Mesothelial cell of epicardium (in vitro differentiated cells): ENCODE measurements around the gene CLIC5. TPM values are rescaled to one million over a fixed set of nuclear protein-coding genes. Genes with fewer than 3 reads are reported as not detected.

Source experiments
- DNase-seq, 2 experiments: peaks; one replicate each; pipeline ENCODE4 v3.0.0; 2021; ENCODE audit warnings: low spot score in 2 of 2; ENCODE audit not compliant: unreplicated experiment in 2 of 2
- H3K27ac Mint-ChIP-seq: 2 replicates; pipeline ENCODE4 v1.8.0; 2021; ENCODE audit warnings: mixed read lengths
- H3K27me3 Mint-ChIP-seq: 2 replicates; pipeline ENCODE4 v1.8.0; 2021; ENCODE audit warnings: low read depth, mixed read lengths
- H3K36me3 Mint-ChIP-seq: 2 replicates; pipeline ENCODE4 v1.8.0; 2021; ENCODE audit warnings: mixed read lengths
- H3K4me1 Mint-ChIP-seq: 2 replicates; pipeline ENCODE4 v1.8.0; 2021; ENCODE audit warnings: mixed read lengths
- H3K4me3 Mint-ChIP-seq: 2 replicates; pipeline ENCODE4 v1.8.0; 2021; ENCODE audit warnings: mild to moderate bottlenecking, moderate library complexity, mixed read lengths
- H3K9me3 Mint-ChIP-seq: 2 replicates; pipeline ENCODE4 v1.8.0; 2021; ENCODE audit warnings: mixed read lengths
- CTCF ChIP-seq: fragments of 200-600 bp; sonication (generic); IDR thresholded peaks from one replicate; pipeline ENCODE4 v1.5.0; 2021; ENCODE audit warnings: antibody characterized with exemption; ENCODE audit not compliant: unreplicated experiment
- total RNA-seq: library from RNA; stranded (reverse); gene quantifications from 3 replicates; pipeline ENCODE4 v1.2.1, GENCODE V29; 2021

CLIC5 gene
- total RNA-seq, 1 donor from 2014 or later = 1.8 TPM

GRCh38 chr6:45920819-45921511 lies 94.7 kb downstream of the CLIC5 start:
- Mint-ChIP-seq H3K4me1 (peaks cover 20% of the 10 kb centered on the region), H3K4me3 (no peak overlapping the region), H3K9me3 (no peaks in the 10 kb centered on the region), H3K27ac (no peak overlapping the region), H3K27me3 (no peaks in the 10 kb centered on the region), H3K36me3 (no peaks in the 10 kb centered on the region)
- DNase-seq = peak in 1 of 2 experiments; percentile 2
- no peak for TF ChIP-seq CTCF

GRCh38 chr6:45917439-45917838 lies 98.2 kb downstream of the CLIC5 start:
- DNase-seq = no peak
- Mint-ChIP-seq H3K27ac (no peak overlapping the region), H3K36me3 (no peaks in the 10 kb centered on the region), H3K4me1 (peaks cover 8% of the 10 kb centered on the region), H3K27me3 (no peaks in the 10 kb centered on the region), H3K4me3 (no peak overlapping the region), H3K9me3 (no peaks in the 10 kb centered on the region)
- no peak for TF ChIP-seq CTCF

GRCh38 chr6:45916692-45917091 lies 99.0 kb downstream of the CLIC5 start:
- no peaks in the 10 kb centered on the region for H3K9me3 Mint-ChIP-seq
- no peaks in the 10 kb centered on the region for H3K36me3 Mint-ChIP-seq
- DNase-seq = no peak
- no peak overlapping the region for H3K4me3 Mint-ChIP-seq
- no peaks in the 10 kb centered on the region for H3K27me3 Mint-ChIP-seq
- H3K27ac Mint-ChIP-seq = no peak overlapping the region
- peaks cover 1% of the 10 kb centered on the region for H3K4me1 Mint-ChIP-seq
- no peak for TF ChIP-seq CTCF

GRCh38 chr6:45915780-45916468 lies 99.7 kb downstream of the CLIC5 start:
- no peaks in the 10 kb centered on the region for H3K36me3 Mint-ChIP-seq
- no peaks in the 10 kb centered on the region for H3K9me3 Mint-ChIP-seq
- no peak overlapping the region for H3K4me3 Mint-ChIP-seq
- no peak for TF ChIP-seq CTCF
- no peaks in the 10 kb centered on the region for H3K27me3 Mint-ChIP-seq
- H3K4me1 Mint-ChIP-seq = no peaks in the 10 kb centered on the region
- H3K27ac Mint-ChIP-seq = no peak overlapping the region
- no peak for DNase-seq

GRCh38 chr6:45911691-45912090 lies 104.0 kb downstream of the CLIC5 start:
- Mint-ChIP-seq H3K36me3 (no peaks in the 10 kb centered on the region), H3K27ac (no peak overlapping the region), H3K4me3 (no peak overlapping the region), H3K4me1 (no peaks in the 10 kb centered on the region), H3K9me3 (peaks cover 28% of the 10 kb centered on the region), H3K27me3 (no peaks in the 10 kb centered on the region)
- no peak for TF ChIP-seq CTCF
- DNase-seq = no peak
